ENCODE results near the gene ATP6V1G1.

The ATP6V1G1 gene

GRCh38 chr9:114613087-114613486, 25.5 kb downstream of the ATP6V1G1 start:
- H3K4me3 ChIP-seq (ENCODE audit: low read length) = no peak overlapping the region
- TF ChIP-seq, protein P1, sequence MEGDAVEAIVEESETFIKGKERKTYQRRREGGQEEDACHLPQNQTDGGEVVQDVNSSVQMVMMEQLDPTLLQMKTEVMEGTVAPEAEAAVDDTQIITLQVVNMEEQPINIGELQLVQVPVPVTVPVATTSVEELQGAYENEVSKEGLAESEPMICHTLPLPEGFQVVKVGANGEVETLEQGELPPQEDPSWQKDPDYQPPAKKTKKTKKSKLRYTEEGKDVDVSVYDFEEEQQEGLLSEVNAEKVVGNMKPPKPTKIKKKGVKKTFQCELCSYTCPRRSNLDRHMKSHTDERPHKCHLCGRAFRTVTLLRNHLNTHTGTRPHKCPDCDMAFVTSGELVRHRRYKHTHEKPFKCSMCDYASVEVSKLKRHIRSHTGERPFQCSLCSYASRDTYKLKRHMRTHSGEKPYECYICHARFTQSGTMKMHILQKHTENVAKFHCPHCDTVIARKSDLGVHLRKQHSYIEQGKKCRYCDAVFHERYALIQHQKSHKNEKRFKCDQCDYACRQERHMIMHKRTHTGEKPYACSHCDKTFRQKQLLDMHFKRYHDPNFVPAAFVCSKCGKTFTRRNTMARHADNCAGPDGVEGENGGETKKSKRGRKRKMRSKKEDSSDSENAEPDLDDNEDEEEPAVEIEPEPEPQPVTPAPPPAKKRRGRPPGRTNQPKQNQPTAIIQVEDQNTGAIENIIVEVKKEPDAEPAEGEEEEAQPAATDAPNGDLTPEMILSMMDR (conservative IDR thresholded peaks at IDR 0.05; ENCODE audit: low read depth, low read length) = no peak
- no peak for DNase-seq (ENCODE audit: low read depth)

- no peak for DNase-seq (ENCODE audit: low read depth)
- TF ChIP-seq, protein P1 (conservative IDR thresholded peaks at IDR 0.05; ENCODE audit: low read depth, low read length) = no peak
- no peak overlapping the region for H3K4me3 ChIP-seq (ENCODE audit: low read length)
Measured at GRCh38 chr9:114613919-114614318, 26.4 kb downstream of the ATP6V1G1 start.

- no peak for DNase-seq (ENCODE audit: low read depth)
- no peak overlapping the region for H3K4me3 ChIP-seq (ENCODE audit: low read length)
- TF ChIP-seq, protein P1 (conservative IDR thresholded peaks at IDR 0.05; ENCODE audit: low read depth, low read length) = no peak
Measured at GRCh38 chr9:114614373-114614772, 26.8 kb downstream of the ATP6V1G1 start.

DNA sequence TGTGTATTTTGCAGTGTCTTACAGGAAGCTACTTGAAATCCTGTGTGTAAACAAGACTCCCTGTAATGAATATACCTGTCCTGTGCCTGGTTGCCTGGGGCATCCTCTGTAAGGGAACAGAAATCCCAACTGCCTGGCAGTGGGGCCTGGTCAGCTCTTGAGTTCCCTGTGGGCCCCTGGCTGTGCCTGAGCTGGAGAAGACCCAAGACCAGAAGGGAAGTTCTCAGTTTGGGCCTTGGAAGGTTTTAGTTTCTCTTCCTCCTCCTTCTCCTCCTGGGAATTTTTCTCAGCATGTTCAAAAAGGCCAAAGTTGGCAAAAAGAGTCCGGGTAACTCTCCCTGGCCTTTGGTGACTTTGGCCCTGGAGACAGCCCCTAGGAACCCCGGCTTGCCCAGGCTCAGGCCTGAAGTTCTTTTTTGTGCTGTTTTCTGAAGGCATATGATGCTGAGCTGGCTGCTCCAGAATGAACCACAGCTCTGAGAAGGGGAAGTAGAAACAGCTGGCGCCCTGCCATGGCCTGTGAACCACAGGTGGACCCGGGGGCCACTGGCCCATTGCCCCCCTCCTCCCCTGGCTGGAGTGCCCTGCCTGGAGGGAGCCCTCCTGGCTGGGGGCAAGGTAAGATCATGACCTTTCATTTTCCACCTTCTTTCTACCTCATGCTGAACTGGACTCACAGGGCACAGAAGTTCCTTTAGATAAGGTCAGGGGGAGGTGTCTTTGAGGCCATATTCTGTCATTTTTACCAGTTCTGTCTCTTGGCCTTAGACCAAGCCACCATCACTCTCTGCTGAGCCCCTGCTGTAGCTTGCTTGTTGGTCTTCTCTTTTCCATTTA, 29.3 kb downstream of the ATP6V1G1 start:
- H3K4me3 ChIP-seq (ENCODE audit: low read length) = no peak overlapping the region
- TF ChIP-seq, protein P1 (conservative IDR thresholded peaks at IDR 0.05; ENCODE audit: low read depth, low read length) = no peak
- DNase-seq (ENCODE audit: low read depth) = no peak

DNA sequence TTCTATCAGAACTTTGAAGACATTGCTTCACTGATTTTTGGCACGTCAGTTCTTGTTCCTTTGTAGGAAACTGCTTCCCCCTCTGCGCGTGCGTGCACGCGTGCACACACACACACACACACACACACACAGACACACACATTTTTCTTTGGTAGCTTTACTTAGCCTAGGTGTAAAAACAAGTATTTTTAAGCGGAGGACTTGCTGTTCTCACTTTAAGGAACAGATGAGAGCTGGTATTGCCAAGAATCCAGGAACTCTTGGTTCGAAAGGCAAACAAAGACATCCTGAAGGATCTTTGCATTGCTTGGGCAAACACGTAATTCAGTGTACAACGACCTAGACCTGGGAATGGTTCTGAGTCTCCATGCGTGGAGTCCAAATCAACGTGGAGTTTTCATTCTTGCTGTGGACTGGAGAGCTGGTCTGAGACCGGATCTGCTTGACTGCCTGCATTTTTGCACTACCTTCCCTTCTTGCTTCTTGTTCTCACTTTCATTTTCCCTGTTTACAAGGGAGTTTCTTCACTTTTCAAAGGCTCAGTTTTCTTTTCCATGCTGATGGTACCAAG, 31.7 kb downstream of the ATP6V1G1 start:
- TF ChIP-seq, protein P1 (conservative IDR thresholded peaks at IDR 0.05; ENCODE audit: low read depth, low read length) = no peak
- DNase-seq (ENCODE audit: low read depth) = no peak
- H3K4me3 ChIP-seq (ENCODE audit: low read length) = no peak overlapping the region

GRCh38 chr9:114621561-114621960, 34.0 kb downstream of the ATP6V1G1 start:
- TF ChIP-seq, protein P1 (conservative IDR thresholded peaks at IDR 0.05; ENCODE audit: low read depth, low read length) = no peak
- H3K4me3 ChIP-seq (ENCODE audit: low read length) = no peak overlapping the region
- DNase-seq (ENCODE audit: low read depth) = no peak
